DND-41 (cell line): ENCODE results near the gene CRHBP.

Experiments
- CTCF ChIP-seq: IDR thresholded peaks from 2 replicates; pipeline ENCODE4 v1.5.1; 2012; ENCODE audit warnings: borderline replicate concordance, low read length, moderate library complexity, mild to moderate bottlenecking; ENCODE audit not compliant: poor library complexity, severe bottlenecking; ENCODE audit errors: extremely low read depth
- EZH2 ChIP-seq: IDR thresholded peaks from 3 replicates; pipeline ENCODE4 v1.6.1; 2012; ENCODE audit warnings: borderline replicate concordance, low read depth, mild to moderate bottlenecking, moderate library complexity, low read length, inconsistent platforms; ENCODE audit not compliant: severe bottlenecking

- TF ChIP-seq EZH2, result no peak
- no peak for TF ChIP-seq CTCF
Observed at GRCh38 chr5:76986825-76987526, 34.1 kb downstream of the CRHBP start.
